Neural cell (in vitro differentiated cells): ENCODE measurements around the gene RGS10. TPM values are rescaled to one million over a fixed set of nuclear protein-coding genes. Genes with fewer than 3 reads are reported as not detected.

ENCODE experiments used
- H2AFZ ChIP-seq: fragments of 200-600, 300-800 bp; sonication (generic), shearing (Covaris generic); 2 replicates; pipeline ENCODE4 v1.6.0; 2014; ENCODE audit warnings: low read depth, mild to moderate bottlenecking, antibody characterized with exemption, low read length, moderate library complexity
- H3F3A ChIP-seq: fragments of 200-600 bp; shearing (Covaris generic); 2 replicates; pipeline ENCODE4 v1.6.1; 2016; ENCODE audit warnings: mild to moderate bottlenecking, moderate library complexity, mixed read lengths, antibody characterized with exemption, low read length; ENCODE audit not compliant: insufficient read depth, poor library complexity, severe bottlenecking
- H3K27ac ChIP-seq: fragments of 200-600, 300-800 bp; sonication (generic), shearing (Covaris generic); 2 replicates; pipeline ENCODE4 v1.5.1; 2014; ENCODE audit warnings: mild to moderate bottlenecking, low read length, moderate library complexity
- H3K27me3 ChIP-seq: fragments of 300-800, 200-600 bp; sonication (generic), shearing (Covaris generic); 2 replicates; pipeline ENCODE4 v1.6.0; 2014; ENCODE audit warnings: mild to moderate bottlenecking, low read depth, low read length, moderate library complexity; ENCODE audit not compliant: insufficient read depth
- H3K36me3 ChIP-seq: fragments of 300-800, 200-600 bp; sonication (generic), shearing (Covaris generic); 2 replicates; pipeline ENCODE4 v1.5.1; 2014; ENCODE audit warnings: mild to moderate bottlenecking, antibody characterized with exemption, low read length, moderate library complexity; ENCODE audit not compliant: insufficient read depth
- H3K4me2 ChIP-seq: fragments of 300-800, 200-600 bp; sonication (generic), shearing (Covaris generic); 2 replicates; pipeline ENCODE4 v1.6.0; 2014; ENCODE audit warnings: mild to moderate bottlenecking, low read length
- H3K4me3 ChIP-seq: fragments of 300-800, 200-600 bp; sonication (generic), shearing (Covaris generic); 2 replicates; pipeline ENCODE4 v1.5.1; 2014; ENCODE audit warnings: mild to moderate bottlenecking, low read length, moderate library complexity
- H3K79me2 ChIP-seq: fragments of 200-600 bp; shearing (Covaris generic); replicated peaks from 2 replicates; pipeline ENCODE4 v1.6.0; 2014; ENCODE audit warnings: mild to moderate bottlenecking, low read length, moderate library complexity; ENCODE audit not compliant: insufficient read depth
- H3K9ac ChIP-seq: fragments of 300-800, 200-600 bp; sonication (generic), shearing (Covaris generic); 2 replicates; pipeline ENCODE4 v1.6.1; 2016; ENCODE audit warnings: mild to moderate bottlenecking, low read length, mixed read lengths
- H3K9me2 ChIP-seq: fragments of 200-600 bp; shearing (Covaris generic); 2 replicates; pipeline ENCODE4 v1.6.1; 2016; ENCODE audit warnings: mild to moderate bottlenecking, low read length, mixed read lengths; ENCODE audit not compliant: insufficient read depth
- H3K9me3 ChIP-seq: fragments of 200-600, 300-800 bp; sonication (generic), shearing (Covaris generic); 2 replicates; pipeline ENCODE4 v1.6.1; 2016; ENCODE audit warnings: mild to moderate bottlenecking, mixed run types, low read length, moderate library complexity, mixed read lengths
- H4K20me1 ChIP-seq: fragments of 200-600 bp; shearing (Covaris generic); 2 replicates; pipeline ENCODE4 v1.6.1; 2016; ENCODE audit warnings: mild to moderate bottlenecking, mixed run types; ENCODE audit not compliant: insufficient read depth
- EP300 ChIP-seq: fragments of 450-650 bp; conservative IDR thresholded peaks from 2 replicates; pipeline ENCODE4 v1.6.1; 2014; ENCODE audit warnings: antibody characterized with exemption, mild to moderate bottlenecking, moderate library complexity; ENCODE audit not compliant: poor library complexity, severe bottlenecking
- EZH2 ChIP-seq: fragments of 200-600, 300-800 bp; shearing (Covaris generic), sonication (generic); IDR thresholded peaks from 2 replicates; pipeline ENCODE4 v1.6.1; 2014; ENCODE audit warnings: antibody characterized with exemption, low read length, borderline replicate concordance, mild to moderate bottlenecking; ENCODE audit not compliant: insufficient read depth, poor library complexity, severe bottlenecking
- MXI1 ChIP-seq: fragments of 450-650 bp; conservative IDR thresholded peaks from 2 replicates; pipeline ENCODE4 v1.6.1; 2014; ENCODE audit warnings: antibody characterized with exemption, mild to moderate bottlenecking; ENCODE audit not compliant: poor library complexity, severe bottlenecking
- POLR2AphosphoS5 ChIP-seq: IDR thresholded peaks from 2 replicates; pipeline ENCODE4 v1.6.1; 2012
- RAD21 ChIP-seq: fragments of 450-650 bp; conservative IDR thresholded peaks from 2 replicates; pipeline ENCODE4 v1.6.1; 2014; ENCODE audit warnings: antibody characterized with exemption, mild to moderate bottlenecking, moderate library complexity
- SMC3 ChIP-seq: fragments of 450-650 bp; conservative IDR thresholded peaks from 2 replicates; pipeline ENCODE4 v1.6.1; 2014; ENCODE audit warnings: antibody characterized with exemption, mild to moderate bottlenecking, moderate library complexity; ENCODE audit not compliant: poor library complexity
- TAF1 ChIP-seq: IDR thresholded peaks from 2 replicates; pipeline ENCODE4 v1.6.1; 2012; ENCODE audit warnings: low read depth
- polyA plus RNA-seq: library from polyadenylated mRNA; depleted of rRNA; stranded (reverse); fragments of >200 nt; gene quantifications from 2 replicates; pipeline ENCODE4 v1.2.3, GENCODE V29; 2014
- TF ChIP-seq, protein P1 (sequence below): fragments of 450-650 bp; IDR thresholded peaks from 2 replicates; pipeline ENCODE4 v1.5.1; 2014; ENCODE audit warnings: antibody characterized with exemption, mild to moderate bottlenecking, moderate library complexity; ENCODE audit not compliant: poor library complexity, severe bottlenecking
- TF ChIP-seq, protein P2 (sequence below): IDR thresholded peaks from 2 replicates; pipeline ENCODE4 v1.6.1; 2012; ENCODE audit warnings: borderline replicate concordance

Gene RGS10
- polyA plus RNA-seq, 1 donor from 2014 or later = 2.6 TPM

DNA sequence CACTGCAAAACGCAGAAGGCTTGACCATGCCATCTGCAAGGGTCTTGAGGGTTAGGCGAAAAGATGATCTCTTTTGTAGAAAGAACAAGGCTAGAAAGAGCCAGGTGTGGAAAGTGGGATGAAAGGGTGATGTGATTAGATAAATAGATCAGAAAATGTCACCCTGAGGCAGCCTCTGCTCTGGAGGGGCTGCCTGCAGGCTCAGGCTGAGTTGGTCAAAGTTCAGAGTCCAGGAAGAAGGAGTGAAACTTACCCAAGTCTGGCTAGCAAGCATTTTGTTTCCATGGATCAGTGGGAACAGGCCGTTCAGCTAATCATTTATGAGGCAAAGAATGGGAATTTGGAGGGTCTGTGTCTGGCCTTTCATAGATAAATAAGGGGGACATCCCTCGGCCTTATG, 79.7 kb downstream of the RGS10 start:
- Histone ChIP-seq H3K4me2 (no peak overlapping the region), H3K4me3 (no peak overlapping the region), H4K20me1 (no peaks in the 10 kb centered on the region), H3K9me3 (no peaks in the 10 kb centered on the region), H3K36me3 (no peaks in the 10 kb centered on the region), H3K27ac (no peak overlapping the region), H2AFZ (no peak overlapping the region), H3K9me2 (no peaks in the 10 kb centered on the region), H3K79me2 (no peaks in the 10 kb centered on the region), H3F3A (no peaks in the 10 kb centered on the region), H3K9ac (no peak overlapping the region), H3K27me3 (no peaks in the 10 kb centered on the region)
- TF ChIP-seq, protein P1, sequence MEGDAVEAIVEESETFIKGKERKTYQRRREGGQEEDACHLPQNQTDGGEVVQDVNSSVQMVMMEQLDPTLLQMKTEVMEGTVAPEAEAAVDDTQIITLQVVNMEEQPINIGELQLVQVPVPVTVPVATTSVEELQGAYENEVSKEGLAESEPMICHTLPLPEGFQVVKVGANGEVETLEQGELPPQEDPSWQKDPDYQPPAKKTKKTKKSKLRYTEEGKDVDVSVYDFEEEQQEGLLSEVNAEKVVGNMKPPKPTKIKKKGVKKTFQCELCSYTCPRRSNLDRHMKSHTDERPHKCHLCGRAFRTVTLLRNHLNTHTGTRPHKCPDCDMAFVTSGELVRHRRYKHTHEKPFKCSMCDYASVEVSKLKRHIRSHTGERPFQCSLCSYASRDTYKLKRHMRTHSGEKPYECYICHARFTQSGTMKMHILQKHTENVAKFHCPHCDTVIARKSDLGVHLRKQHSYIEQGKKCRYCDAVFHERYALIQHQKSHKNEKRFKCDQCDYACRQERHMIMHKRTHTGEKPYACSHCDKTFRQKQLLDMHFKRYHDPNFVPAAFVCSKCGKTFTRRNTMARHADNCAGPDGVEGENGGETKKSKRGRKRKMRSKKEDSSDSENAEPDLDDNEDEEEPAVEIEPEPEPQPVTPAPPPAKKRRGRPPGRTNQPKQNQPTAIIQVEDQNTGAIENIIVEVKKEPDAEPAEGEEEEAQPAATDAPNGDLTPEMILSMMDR = no peak
- TF ChIP-seq EZH2 = no peak
- TF ChIP-seq EP300 = no peak
- TF ChIP-seq TAF1 = no peak
- TF ChIP-seq, protein P2, sequence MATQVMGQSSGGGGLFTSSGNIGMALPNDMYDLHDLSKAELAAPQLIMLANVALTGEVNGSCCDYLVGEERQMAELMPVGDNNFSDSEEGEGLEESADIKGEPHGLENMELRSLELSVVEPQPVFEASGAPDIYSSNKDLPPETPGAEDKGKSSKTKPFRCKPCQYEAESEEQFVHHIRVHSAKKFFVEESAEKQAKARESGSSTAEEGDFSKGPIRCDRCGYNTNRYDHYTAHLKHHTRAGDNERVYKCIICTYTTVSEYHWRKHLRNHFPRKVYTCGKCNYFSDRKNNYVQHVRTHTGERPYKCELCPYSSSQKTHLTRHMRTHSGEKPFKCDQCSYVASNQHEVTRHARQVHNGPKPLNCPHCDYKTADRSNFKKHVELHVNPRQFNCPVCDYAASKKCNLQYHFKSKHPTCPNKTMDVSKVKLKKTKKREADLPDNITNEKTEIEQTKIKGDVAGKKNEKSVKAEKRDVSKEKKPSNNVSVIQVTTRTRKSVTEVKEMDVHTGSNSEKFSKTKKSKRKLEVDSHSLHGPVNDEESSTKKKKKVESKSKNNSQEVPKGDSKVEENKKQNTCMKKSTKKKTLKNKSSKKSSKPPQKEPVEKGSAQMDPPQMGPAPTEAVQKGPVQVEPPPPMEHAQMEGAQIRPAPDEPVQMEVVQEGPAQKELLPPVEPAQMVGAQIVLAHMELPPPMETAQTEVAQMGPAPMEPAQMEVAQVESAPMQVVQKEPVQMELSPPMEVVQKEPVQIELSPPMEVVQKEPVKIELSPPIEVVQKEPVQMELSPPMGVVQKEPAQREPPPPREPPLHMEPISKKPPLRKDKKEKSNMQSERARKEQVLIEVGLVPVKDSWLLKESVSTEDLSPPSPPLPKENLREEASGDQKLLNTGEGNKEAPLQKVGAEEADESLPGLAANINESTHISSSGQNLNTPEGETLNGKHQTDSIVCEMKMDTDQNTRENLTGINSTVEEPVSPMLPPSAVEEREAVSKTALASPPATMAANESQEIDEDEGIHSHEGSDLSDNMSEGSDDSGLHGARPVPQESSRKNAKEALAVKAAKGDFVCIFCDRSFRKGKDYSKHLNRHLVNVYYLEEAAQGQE = no peak
- no peak for TF ChIP-seq POLR2AphosphoS5
- TF ChIP-seq SMC3 = no peak

DNA sequence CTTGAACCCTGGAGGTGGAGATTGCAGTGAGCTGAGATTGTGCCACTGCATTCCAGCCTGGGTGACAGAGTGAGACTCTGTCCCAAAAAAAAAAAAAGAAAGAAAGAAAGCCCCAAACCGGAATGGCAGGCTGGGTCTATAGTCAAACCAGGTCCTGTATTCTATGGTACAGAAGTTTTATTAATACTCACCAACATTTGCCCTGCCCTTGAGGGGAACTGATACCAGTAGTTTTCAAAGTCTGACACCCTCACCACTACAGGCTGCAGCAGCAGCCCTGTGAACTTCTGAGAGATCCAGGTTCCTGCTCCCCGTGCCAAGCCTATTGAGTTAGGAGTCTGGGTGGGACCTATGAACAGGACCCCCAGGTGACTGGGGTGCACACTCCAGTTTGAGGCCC, 80.6 kb downstream of the RGS10 start:
- no peaks in the 10 kb centered on the region for H3K9me3 ChIP-seq
- H3K4me2 ChIP-seq = no peak overlapping the region
- no peak overlapping the region for H3K4me3 ChIP-seq
- H4K20me1 ChIP-seq = no peaks in the 10 kb centered on the region
- TF ChIP-seq POLR2AphosphoS5 (no peak), EP300 (no peak), EZH2 (no peak), TAF1 (no peak), RAD21 (no peak), MXI1 (no peak)
- TF ChIP-seq, protein P1 = no peak
- TF ChIP-seq, protein P2 = no peak
- no peaks in the 10 kb centered on the region for H3K79me2 ChIP-seq
- no peaks in the 10 kb centered on the region for H3F3A ChIP-seq
- no peak overlapping the region for H3K27ac ChIP-seq
- no peaks in the 10 kb centered on the region for H3K9me2 ChIP-seq
- H3K27me3 ChIP-seq = no peaks in the 10 kb centered on the region
- no peaks in the 10 kb centered on the region for H3K36me3 ChIP-seq
- H3K9ac ChIP-seq = no peak overlapping the region
- no peak overlapping the region for H2AFZ ChIP-seq
